ENCODE measurements around the gene AMMECR1.

DNA sequence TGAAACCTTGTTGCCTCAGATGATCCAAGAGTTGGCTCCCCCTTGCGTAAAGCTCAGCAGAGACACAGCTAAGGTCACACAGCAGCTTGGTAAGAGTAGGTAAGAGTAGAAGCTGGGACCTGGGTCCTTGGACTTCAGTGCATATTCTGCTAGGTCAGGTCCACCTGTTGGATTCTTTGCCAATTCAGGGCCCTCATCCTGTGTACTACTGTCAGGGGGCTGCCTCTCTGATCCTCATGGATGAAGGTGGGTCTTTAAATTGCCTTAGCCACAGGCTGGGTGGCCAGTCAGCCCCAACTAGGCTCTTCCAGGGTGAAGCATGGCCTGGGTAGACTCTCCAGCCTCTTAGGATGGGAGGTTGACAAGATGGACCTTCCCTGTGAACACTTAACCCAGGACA is 155.8 kb downstream of the AMMECR1 start:
- TF ChIP-seq PKNOX1 (IDR thresholded peaks at IDR 0.05) (no peak), FOXM1 (IDR thresholded peaks at IDR 0.05; ENCODE audit: borderline replicate concordance) (no peak)
